Measurements from ENCODE around the gene SHISA5.

DNA sequence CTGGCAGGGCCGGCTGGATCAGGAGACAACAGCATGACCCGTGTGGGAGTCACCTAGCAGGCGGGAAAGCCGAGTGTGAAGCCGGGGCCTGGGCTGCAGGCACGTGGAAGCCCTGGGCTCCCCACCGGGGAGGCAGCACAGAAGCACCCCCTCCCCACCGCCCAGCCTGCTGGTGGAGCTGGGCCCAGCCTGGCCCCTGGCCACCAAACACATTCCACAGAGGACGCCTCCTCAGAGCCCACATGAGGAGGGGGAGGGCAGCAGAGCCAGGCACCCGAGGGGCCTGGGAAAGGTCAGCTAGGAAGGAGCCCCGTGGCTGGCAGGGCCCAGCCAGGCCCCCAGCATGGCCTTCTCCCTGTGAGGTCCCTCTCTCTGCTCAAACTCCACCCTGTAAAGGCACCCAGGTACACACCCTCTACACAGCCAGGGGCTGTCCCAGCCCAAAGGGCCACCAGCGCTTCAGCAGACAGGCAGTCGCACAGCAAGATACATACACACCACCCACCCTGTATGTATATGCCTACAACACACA, 78.6 kb downstream of the SHISA5 start:
- no peak for TF ChIP-seq CTCF (IDR thresholded peaks at IDR 0.05)
- no peak for TF ChIP-seq EP300 (IDR thresholded peaks at IDR 0.05)
- no peak for TF ChIP-seq POLR2AphosphoS5 (IDR thresholded peaks at IDR 0.05)
